ENCODE measurements around the gene ADAMTS8.
"Not testable (repeated sequence)": the region's sequence is repeated elsewhere in the genome, so short reads cannot be mapped to it uniquely, and the experiment has no call there.

The ADAMTS8 gene

DNA sequence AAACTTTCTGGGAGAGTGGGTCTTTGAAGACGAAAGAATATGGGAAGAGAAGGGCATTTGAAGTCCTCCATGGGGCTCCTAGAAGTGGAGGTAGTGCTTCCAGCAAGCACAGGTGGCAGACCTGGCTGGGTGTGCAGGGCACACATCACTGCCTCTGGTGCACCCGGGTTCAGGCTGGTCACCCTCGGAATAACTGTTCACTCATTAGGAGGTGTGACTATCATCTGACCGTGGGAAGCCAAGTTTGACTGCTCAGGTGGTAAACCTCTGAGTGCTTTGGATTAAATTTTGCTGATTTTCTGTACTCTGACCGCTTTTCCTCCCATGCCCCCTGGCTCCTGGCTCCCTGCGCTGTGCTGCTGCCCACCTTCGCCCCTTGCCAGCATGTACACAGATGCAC is 31.1 kb upstream of the ADAMTS8 start:
- DNase-seq = no peak

DNA sequence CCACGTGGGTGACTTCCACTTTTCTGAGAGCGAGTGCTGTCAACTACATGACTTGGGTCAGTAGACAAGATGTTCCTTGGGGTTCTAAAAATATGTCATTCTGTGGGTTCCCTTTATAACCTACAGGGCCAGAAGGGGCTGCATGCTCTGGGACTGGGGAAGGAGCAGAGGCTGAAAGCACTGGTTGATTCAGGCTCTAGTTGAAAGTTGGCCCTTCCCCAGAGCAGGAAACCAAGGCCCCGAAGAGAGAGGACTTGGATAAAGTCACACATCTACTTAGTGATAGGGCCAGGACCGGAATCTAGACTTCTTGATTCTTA is 30.0 kb upstream of the ADAMTS8 start:
- no peak for DNase-seq

DNA sequence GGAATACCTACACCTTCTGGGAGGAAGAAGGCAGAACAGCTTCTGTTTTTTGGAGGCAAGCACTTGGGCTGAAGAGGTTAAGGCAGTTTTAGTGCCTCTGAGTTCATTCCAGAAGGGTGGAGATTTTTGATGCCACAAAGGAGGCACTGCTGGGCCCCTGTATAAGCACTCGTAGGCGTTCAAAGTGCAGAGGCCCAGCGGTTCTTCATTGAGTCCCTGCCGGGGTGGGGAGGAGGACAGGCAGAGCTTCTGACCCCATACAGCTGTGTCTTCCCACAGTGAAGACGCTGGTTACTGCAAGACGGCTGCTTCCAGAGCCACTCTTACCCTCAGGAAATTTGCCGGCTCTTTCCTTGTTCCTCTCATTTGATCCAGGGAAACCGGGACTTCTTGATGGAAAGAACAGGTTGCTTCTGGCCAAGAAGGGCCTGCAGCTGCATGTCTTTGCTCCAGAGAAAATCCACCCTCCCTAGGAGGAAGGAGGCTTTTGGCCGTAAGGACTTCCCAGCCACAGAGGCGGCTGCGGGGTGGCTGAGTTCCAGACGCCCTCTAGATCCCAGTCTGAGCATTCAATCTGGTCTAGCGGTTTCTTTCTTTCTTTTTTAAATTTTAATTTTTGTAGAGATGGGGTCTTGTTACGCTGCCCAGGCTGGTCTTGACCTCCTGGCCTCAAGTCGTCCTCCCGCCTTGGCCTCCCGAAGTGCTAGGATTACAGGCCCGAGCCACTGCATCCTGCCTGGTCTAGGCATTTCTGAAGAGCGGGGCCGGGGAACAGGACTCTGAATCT is 29.4 kb upstream of the ADAMTS8 start:
- DNase-seq = no peak

DNA sequence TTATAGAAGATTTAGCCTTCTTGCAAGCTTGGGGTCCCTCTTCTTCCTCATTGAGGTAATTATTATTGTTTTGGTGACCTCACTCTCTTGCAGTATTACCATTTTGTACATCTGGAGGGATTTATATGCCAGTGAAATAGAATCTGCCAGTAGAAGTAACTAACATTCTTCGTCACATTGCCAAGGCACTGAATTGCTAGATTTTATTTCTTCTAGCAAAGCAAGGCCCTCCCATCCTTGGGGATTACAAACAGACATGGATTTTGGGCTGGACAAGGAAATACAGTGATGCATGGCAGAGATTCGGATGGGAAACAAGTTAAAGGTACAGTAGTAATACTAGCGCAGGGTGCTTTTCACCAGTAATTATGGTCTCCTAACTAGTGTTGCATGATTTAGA is 27.9 kb upstream of the ADAMTS8 start:
- DNase-seq = no peak

DNA sequence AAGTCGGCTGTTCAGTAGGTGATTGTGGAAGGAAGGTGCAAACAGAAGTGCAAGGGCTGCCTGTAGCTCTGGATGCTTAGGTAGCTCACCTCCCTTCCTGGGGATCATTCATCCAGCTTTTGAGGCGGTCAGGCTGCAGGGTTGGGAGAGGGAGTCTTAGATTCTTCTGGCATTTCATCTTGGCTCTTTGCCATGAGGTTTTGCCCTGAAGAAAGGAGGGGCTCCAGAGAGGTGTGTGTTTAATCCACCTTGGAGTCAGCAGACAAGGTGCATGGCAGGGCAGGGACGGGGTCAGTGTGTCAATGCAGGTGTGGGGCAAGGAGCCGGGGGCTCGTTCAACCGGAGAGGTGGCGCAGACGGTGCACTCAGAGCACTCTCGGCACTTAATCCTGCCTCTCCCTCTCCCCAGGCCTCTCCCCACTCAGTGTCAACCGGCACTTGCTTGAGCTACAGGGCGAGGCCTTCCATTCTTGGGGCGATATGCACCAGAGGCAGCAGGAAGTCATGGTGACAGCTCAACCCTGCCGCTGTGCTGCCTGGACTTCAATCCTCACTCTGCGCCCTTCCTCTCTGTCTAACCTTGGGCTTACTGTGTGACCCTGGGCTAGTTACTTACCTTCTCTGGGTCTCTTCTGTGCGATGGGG is 27.2 kb upstream of the ADAMTS8 start:
- DNase-seq = no peak

DNA sequence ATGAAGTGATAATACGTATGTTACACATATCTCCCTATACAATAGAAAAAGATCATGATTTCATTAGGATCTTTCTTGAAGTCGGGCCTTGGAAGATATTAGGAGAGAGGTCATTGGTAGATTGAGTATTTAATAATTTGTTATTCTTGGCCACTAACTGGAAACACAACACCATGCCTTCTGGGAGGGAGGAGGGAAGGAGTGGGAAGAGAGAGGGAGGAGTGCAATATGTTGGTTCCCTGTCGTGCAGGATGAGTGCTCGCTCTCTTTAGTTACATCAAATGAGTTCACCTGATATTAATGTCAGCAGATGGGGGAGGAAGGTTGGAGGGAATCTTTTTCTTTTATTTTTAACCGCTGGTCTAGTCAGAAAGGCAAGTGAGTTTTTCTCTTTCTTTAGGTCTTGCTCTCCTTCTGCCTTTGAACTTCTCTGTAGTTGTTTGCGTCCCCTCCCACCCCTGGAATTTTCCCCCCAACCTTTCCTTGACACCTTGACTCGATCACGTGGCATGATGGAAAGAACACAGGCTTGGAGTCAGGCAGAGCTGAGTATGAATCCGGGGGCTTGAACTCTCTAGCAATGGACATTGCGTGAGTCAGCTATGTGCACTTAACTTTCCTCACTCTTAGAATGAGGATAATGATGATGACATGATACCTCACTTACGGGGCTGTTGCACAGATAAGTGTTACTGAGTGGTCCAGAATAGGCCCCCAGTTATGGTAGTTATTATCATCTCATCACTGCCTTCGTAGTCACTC is 26.3 kb upstream of the ADAMTS8 start:
- DNase-seq = no peak

DNA sequence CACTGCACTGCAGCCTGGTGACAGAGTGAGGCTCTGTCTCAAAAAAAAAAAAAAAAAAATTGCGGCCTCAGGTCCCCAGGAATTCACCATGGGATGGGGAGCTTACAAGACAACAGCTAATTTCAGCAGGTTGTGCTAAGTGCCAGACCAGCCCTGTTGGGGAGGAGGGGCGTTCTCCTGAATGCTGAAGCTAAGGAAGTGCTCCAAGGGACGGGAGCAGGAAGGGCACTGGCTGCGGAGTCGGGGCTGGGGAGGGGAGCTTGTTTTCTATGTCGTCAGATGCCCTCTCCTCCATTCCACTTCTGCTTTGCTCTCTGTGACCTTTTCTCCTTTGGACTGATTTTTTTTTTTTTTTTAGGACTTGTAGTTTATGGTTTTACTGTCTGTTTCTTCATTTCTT is 24.5 kb upstream of the ADAMTS8 start:
- DNase-seq = no peak

DNA sequence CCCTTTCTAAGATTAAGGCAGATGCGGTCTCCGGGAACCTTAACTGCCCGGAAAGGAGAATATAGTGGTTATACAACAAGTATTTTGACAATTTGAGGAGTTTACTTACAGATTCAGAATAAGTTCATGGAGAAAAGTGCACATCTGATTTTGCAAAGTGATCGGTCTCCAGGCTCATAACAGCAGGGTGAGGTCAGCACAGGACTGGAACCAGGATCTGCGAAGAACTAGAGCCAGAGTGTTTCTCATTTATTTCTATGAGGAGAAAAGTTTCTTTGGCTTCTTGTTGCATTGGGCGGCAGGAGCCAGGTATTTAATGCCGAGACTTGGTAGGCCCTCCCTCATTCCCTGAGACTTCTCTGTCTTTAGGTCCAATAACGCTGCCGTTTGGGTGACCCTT is 23.8 kb upstream of the ADAMTS8 start:
- DNase-seq = no peak

DNA sequence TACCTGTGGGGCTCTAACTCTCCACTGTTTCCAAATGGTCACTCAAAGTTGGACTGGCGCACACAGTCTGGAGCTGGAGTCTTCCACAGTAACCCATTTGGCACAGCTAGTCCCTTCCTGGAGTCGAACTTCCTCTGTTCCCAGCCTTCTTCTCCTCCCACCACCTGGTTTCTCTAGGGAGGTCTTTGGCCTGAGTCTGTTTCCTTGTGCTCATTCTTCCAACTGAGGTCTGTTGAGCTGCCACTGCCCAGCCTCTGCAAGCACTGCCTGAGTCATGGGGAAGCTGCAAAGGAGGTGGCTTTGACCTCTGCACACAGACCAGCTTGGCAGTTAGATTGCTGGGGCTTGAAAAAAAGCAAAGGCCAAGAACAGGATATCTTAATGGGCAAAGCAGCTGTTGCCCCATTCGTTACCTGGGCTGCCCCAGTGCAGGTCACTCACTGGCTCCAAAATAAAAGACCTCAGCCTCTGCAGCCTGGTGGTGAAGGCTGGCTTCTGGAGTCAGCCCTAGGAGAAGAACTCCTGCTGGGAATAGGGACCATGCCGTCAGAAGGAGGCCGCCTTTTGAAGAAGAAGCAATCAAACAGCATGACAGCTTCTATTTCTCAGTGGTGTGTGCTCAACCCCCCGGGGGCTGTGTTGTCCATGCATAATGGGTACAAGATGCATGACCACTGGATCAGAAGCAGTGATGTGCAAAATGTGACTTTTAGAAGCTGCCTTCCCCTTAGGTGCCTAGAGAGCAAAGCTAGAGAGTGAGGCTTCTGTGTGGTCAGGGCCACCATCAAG is 23.0 kb upstream of the ADAMTS8 start:
- peak; percentile 66 for DNase-seq

DNA sequence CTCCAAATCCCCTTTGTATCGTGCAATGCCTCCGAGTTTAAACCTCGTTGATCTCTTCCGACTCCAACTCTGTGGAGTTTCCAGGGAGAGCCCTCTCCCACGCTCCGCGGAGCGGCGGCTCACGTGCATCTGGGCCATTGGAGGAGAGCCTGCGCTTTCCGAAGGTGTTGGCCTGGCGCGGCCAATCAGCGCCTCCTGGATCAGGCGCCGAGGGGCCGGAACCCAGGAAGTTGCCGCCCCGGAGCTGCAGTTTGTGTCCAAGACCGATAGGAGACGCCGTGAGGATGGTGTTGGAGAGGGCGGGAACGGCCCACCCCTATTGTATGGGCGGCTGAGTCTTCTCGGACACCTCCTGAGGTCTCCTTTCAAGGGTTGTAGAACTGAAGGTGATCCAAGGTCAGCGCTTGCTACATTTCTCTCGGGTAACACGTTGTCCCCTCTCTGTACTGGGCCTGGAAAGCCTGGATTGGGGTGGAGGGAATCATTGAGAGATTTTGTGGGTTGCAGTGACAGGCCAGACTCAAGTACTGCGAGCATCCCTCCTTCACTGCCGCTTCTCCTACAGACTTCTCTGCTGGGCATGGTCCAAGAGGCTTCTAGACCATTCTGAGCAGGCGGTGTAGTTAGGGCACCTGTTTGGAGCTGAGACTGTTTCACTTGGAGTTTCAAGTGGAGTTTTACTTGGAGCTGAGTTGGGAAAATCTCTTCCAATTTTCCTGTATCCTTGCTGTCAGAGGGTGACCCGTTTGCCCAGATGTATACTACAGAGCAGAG is 21.8 kb upstream of the ADAMTS8 start:
- DNase-seq = peak; percentile 74

DNA sequence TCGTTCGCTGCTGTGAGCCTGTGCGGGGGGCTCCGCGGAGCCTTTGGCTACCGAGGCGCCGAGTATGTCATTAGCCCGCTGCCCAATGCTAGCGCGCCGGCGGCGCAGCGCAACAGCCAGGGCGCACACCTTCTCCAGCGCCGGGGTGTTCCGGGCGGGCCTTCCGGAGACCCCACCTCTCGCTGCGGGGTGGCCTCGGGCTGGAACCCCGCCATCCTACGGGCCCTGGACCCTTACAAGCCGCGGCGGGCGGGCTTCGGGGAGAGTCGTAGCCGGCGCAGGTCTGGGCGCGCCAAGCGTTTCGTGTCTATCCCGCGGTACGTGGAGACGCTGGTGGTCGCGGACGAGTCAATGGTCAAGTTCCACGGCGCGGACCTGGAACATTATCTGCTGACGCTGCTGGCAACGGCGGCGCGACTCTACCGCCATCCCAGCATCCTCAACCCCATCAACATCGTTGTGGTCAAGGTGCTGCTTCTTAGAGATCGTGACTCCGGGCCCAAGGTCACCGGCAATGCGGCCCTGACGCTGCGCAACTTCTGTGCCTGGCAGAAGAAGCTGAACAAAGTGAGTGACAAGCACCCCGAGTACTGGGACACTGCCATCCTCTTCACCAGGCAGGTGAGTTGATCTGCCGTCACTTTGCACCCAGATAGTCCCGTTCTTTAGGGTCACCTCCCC is 21.0 kb upstream of the ADAMTS8 start:
- DNase-seq = peak; percentile 17

DNA sequence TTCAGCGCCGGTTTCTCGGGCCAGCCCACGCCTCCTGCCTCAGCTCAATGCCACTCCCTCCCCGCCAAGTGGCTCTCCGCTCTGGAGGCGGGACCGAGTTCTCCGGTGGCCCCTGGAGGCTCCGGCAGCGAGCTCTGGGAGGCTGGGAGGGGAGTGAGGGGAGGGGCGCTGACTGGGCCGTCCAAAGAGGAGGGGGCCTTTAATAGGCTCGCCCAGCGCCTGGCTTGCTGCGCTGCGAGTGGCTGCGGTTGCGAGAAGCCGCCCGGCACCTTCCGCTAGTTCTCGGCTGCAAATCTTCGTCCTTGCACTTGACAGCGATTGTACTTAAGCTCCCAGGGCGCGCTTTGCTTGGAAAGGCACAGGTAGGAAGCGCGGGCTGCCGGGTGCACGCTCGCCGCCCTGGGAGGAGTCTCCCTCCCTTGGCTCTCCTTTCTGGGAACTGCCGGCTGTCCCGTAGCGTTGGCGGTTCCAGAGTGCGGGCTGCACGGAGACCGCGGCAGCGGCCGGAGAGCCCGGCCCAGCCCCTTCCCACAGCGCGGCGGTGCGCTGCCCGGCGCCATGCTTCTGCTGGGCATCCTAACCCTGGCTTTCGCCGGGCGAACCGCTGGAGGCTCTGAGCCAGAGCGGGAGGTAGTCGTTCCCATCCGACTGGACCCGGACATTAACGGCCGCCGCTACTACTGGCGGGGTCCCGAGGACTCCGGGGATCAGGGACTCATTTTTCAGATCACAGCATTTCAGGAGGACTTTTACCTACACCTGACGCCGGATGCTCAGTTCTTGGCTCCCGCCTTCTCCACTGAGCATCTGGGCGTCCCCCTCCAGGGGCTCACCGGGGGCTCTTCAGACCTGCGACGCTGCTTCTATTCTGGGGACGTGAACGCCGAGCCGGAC is 20.3 kb upstream of the ADAMTS8 start, which contains the start of gene ADAMTS15:
TSS of gene ADAMTS15 (plus strand) at position 230 of the 894 bp plus-strand sequence. CDS start at position 559, 329 bp downstream.
- peak; percentile 87 for DNase-seq

DNA sequence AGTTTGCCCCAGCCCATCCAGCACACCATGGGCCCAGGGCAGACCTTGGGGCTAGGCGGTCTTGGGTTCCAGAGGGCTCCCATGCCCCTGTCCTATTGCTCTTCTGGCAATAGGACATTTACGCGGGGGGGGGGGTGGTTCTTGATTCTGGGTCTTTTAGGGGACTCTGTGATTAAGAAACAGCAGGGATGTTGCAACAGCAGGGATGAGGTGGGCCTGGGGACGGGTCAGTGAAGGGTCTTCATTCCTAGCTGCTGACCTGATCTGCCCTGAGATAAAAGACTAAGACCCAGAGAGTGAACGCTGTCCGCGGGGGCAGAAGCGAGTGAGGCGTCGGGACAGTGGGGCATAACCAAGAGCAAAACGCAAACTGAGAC is 19.6 kb upstream of the ADAMTS8 start:
- DNase-seq = no peak

DNA sequence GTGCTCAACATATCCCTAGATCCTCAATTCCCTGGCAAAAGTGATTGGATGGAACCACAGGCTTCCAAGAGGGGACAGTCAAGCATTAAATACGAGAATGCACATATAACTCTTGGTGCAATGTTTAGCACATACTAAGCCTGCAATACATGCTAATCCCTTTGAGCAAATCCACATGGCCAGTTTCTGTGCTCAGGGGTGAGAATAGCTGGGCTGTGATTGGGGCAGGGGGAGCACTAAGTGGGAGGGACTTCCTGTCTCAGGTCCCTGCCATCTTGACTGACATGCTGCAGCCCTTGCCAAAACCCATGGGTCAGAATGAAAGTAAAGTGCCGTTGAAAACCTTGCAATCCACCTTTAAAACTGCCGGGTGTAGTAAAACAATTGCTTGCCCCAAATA is 17.4 kb upstream of the ADAMTS8 start:
- no peak for DNase-seq

DNA sequence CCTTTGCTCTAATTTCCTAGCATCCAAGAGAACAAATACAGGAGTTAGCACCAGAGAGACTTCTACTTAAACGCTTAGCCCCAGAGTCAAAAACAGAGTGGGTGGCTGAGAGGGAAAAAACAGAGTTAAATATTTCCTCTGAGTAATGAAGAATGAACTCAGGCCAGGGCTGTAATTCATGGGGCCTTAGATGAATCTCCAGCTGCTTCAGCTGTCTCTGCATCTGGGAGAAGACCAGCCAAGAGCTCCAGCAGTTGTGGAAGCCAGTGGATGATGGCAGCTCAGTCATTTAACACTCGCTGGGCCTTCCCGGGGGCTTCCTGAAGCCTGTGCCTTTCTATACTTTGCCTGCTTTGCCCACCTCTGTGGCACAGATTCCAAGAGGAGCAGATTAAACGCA is 14.3 kb upstream of the ADAMTS8 start:
- DNase-seq = peak; percentile 30

DNA sequence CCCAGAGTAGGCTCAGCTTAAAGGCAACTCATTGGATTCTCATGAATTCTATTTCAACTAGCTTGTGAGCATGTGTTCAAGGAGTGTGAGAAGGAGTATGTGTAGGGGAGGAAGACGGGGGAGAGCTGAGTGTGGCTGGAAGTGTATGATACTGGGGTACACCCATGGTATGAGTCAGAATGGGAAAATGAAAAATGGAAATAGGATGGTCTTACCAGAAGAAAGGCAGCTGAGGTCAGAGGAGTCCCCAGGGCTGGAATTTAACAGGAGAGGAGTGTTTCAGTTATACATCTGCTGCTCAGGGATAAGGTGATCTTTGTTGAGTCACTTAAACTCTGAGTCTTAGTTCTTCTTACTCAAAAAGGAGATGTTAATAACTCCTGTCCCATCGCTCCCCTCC is 13.3 kb upstream of the ADAMTS8 start:
- DNase-seq = no peak

DNA sequence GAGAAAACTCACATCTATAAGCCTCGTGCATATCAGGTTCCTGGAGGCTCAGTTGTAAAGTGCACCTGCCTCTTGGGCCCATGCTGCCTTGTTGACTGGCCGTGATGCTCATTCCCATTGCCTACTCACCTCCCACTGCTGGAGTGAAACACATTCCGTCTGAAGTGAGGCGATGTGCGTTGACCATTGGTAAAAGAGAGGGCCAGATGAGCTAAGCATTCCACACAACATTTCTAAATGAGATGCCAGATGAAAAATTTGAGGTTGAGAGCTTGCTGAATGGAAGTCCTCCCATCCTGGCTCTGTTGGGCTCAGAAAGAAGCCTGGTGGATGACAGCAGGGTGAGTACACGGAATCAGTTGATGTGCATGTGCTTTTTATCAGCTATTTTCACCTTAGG is 11.5 kb upstream of the ADAMTS8 start:
- DNase-seq = no peak

DNA sequence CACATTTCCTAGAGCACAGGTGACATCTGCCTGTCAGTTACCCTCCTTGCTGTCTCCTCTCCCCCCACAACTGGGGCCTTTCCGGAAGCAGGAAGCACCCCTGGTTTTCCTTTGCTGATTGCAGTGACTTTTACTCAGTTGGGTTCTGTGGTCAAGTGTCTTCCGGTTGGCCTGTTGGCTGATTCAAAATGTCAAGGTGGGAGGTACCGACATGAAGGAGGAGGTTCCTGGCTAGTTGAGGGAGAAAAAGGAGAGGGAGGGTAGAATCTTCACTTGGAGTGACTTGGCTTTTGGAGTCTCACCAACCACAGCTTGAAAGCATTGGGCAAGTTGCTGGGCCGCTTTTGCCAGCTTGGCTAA is 10.7 kb upstream of the ADAMTS8 start:
- no peak for DNase-seq

DNA sequence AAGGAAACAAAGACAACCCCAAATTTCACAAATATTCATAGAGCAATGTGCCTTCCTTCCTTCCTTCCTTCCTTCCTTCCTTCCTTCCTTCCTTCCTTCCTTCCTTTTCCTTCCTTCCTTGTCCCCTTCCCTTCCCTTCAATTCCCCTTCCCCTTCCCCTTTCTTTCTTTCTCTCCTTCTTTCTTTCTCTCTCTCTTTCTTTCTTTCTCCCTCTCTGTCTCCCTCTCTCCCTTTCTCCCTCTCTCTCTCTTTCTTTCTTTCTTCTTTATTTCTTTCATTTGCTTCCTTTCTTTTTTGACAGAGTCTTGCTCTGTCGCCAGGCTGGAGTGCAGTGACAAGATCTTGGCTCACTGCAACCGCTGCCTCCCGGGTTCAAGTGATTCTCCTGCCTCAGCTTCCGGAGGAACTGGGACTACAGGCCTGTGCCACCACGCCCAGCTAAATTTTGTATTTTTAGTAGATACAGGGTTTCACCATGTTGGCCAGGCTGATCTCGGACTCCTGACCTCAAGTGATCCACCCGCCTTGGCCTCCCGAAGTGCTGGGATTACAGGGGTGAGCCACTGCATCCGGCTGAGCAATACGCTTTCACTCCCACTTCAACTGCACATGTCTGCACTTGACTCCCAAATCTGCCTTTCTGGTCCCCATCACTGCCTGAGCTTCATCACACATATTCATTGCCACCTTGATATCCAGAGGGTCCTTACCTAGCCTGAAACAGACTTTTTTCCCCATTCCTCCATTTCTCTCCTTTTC is 10.2 kb upstream of the ADAMTS8 start:
- DNase-seq = not testable (repeated sequence)

DNA sequence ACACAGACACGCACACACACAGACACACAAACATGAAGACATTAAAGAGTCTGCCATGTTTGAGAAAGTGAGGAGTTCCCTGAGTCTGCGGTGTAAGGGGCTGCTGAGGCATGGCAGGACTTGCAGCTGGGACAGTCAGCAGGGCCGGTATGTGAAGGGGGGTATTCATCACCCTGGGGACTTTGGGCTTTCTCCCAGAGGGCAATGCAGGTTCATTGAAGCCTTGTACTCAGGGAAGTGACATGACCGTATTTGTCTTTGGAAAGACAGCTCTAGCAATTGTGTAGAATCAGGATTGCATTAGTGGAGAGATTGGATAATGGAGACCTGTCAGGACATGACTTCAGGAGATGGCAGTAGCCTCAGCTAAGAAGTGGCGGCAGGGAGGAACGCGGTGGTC is 9.4 kb upstream of the ADAMTS8 start:
- no peak for DNase-seq
